ELR (cell line): Measurements from ENCODE around the gene DCLK1.

Source experiments
- DNase-seq: peaks from one replicate; pipeline ENCODE4 v3.0.0-alpha.2; 2015; ENCODE audit warnings: low read depth

DCLK1 gene

GRCh38 chr13:35785576-35786303 is 345.4 kb downstream of the DCLK1 start:
- no peak for DNase-seq

- DNase-seq: no peak
These were observed 346.8 kb downstream of the DCLK1 start for GRCh38 chr13:35784286-35784951.

- no peak for DNase-seq
These were observed 348.4 kb downstream of the DCLK1 start for GRCh38 chr13:35782793-35783192.

- DNase-seq: no peak
These were observed 349.9 kb downstream of the DCLK1 start for GRCh38 chr13:35781036-35782000.

- DNase-seq: no peak
These were observed 350.6 kb downstream of the DCLK1 start for GRCh38 chr13:35780613-35781012.

- DNase-seq: peak; percentile 96
These were observed 359.3 kb downstream of the DCLK1 start for GRCh38 chr13:35771898-35772297.

- DNase-seq: no peak
These were observed 360.4 kb downstream of the DCLK1 start for GRCh38 chr13:35770756-35771297.

- no peak for DNase-seq
These were observed 361.4 kb downstream of the DCLK1 start for GRCh38 chr13:35769812-35770211.

GRCh38 chr13:35768551-35768950 is 362.6 kb downstream of the DCLK1 start:
- peak; percentile 85 for DNase-seq

- DNase-seq: no peak
These were observed 363.1 kb downstream of the DCLK1 start for GRCh38 chr13:35768073-35768472.

- no peak for DNase-seq
These were observed 363.8 kb downstream of the DCLK1 start for GRCh38 chr13:35767256-35767976.

- no peak for DNase-seq
These were observed 364.5 kb downstream of the DCLK1 start for GRCh38 chr13:35766663-35767062.

GRCh38 chr13:35765941-35766340 is 365.2 kb downstream of the DCLK1 start:
- DNase-seq: no peak

- DNase-seq: no peak
These were observed 365.8 kb downstream of the DCLK1 start for GRCh38 chr13:35765366-35765765.

GRCh38 chr13:35764326-35765015 is 366.7 kb downstream of the DCLK1 start:
- peak; percentile 56 for DNase-seq

- DNase-seq: no peak
These were observed 367.4 kb downstream of the DCLK1 start for GRCh38 chr13:35763782-35764123.

GRCh38 chr13:35763060-35763781 is 368.0 kb downstream of the DCLK1 start:
- no peak for DNase-seq

- no peak for DNase-seq
These were observed 369.5 kb downstream of the DCLK1 start for GRCh38 chr13:35761440-35762252.

- no peak for DNase-seq
These were observed 370.4 kb downstream of the DCLK1 start for GRCh38 chr13:35760735-35761281.
